GM12864 (cell line): ENCODE results near the gene PGAM1.

Experiments
- DNase-seq: peaks from one replicate; pipeline ENCODE4 v3.0.0-alpha.2; 2011; ENCODE audit warnings: low read depth
- H3K4me3 ChIP-seq: 2 replicates; pipeline ENCODE4 v1.5.1; 2011; ENCODE audit warnings: mild to moderate bottlenecking, low read depth, low read length, control low read depth
- CTCF ChIP-seq: IDR thresholded peaks from 2 replicates; pipeline ENCODE4 v1.5.1; 2011; ENCODE audit warnings: low read depth, mild to moderate bottlenecking, moderate library complexity, low read length, control low read depth, inconsistent platforms; ENCODE audit errors: missing control alignments

The PGAM1 gene

GRCh38 chr10:97456034-97456685, 30.2 kb downstream of the PGAM1 start:
- TF ChIP-seq CTCF: no peak
- no peak for DNase-seq
- no peak overlapping the region for H3K4me3 ChIP-seq

- DNase-seq: no peak
- H3K4me3 ChIP-seq: no peak overlapping the region
- no peak for TF ChIP-seq CTCF
These were observed 30.7 kb downstream of the PGAM1 start for GRCh38 chr10:97456686-97457065.

DNA sequence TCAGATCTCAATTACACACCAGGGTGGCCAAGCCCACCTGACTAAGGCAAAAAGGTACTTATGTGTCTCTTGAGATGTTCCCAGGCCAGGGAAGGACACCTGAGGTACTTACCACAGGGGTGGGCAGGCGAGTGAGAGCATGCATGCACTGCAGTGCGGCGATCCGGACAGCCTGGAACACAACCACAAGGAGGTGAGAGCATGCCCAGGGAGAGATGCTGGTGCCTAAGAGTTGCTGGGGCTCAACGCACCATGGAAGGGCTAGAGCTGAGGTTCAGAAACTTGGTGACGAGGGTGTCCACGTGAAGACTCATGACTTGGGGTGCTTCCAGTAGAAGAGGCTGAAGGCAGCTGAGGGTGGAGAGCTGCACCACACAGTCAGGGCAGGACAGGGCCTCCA, 33.1 kb downstream of the PGAM1 start:
- no peak for DNase-seq
- no peak for TF ChIP-seq CTCF
- no peak overlapping the region for H3K4me3 ChIP-seq

GRCh38 chr10:97459933-97460332, 33.9 kb downstream of the PGAM1 start:
- H3K4me3 ChIP-seq: no peak overlapping the region
- no peak for TF ChIP-seq CTCF
- DNase-seq: no peak

- H3K4me3 ChIP-seq: no peak overlapping the region
- DNase-seq: no peak
- TF ChIP-seq CTCF: no peak
These were observed 36.3 kb downstream of the PGAM1 start for GRCh38 chr10:97462309-97462708.

GRCh38 chr10:97463363-97464132, 37.6 kb downstream of the PGAM1 start:
- peak; percentile 79 for TF ChIP-seq CTCF
- no peak for DNase-seq
- no peak overlapping the region for H3K4me3 ChIP-seq

GRCh38 chr10:97464226-97464625, 38.2 kb downstream of the PGAM1 start:
- no peak for TF ChIP-seq CTCF
- DNase-seq: no peak
- H3K4me3 ChIP-seq: no peak overlapping the region
